ENCODE measurements around the gene CDIP1. TPM values are rescaled to one million over a fixed set of nuclear protein-coding genes. Genes with fewer than 3 reads are reported as not detected.

CDIP1 gene
- total RNA-seq, 1 experiment from 2014 or later, result 49.7 TPM

GRCh38 chr16:4511441-4512082 lies 27.0 kb downstream of the CDIP1 start:
- no peak overlapping the region for H2BK20ac ChIP-seq (ENCODE audit: low read depth, low read length, poor library complexity, severe bottlenecking)
- H3K4me2 ChIP-seq (ENCODE audit: insufficient read depth, insufficient read length, low read length), result no peak overlapping the region
- no peak overlapping the region for H2BK5ac ChIP-seq (ENCODE audit: insufficient read length, low read length)
- Mint-ChIP-seq H3K27ac (peak overlapping the region; percentile 46 to 78 (median 62); a peak in 3 of 7 replicates), H3K4me3 (peak overlapping the region in 1 of 2 experiments; percentile 67; a peak in 1 of 5 replicates), H3K4me1 (peaks cover 4 to 11% of the 10 kb centered on the region in 2 experiments; a peak in 3 of 4 replicates), H3K27me3 (ENCODE audit: low read depth) (no peaks in the 10 kb centered on the region; the same call in 1 of the 2 replicates), H3K9me3 (no peaks in the 10 kb centered on the region), H3K36me3 (ENCODE audit: insufficient read depth in 1 of 3, low read depth in 3 of 3) (peaks cover 16 to 50% (median 42%) of the 10 kb centered on the region in 3 experiments; a peak in 6 of 7 replicates)
- H3K23me2 ChIP-seq (ENCODE audit: insufficient read length, low read depth, low read length, poor library complexity, severe bottlenecking), result no peaks in the 10 kb centered on the region
- no peak overlapping the region for H3K56ac ChIP-seq (ENCODE audit: insufficient read length, low read depth, low read length)
- no peak overlapping the region for H3K18ac ChIP-seq (ENCODE audit: insufficient read length, low read depth, low read length)
- no peak overlapping the region for H2AK5ac ChIP-seq (ENCODE audit: insufficient read length, low read length)
- no peak overlapping the region for H2AFZ ChIP-seq (ENCODE audit: low read length)
- H4K5ac ChIP-seq (ENCODE audit: insufficient read length, low read depth, low read length), result no peak overlapping the region
- H3K9me3 ChIP-seq (ENCODE audit: control insufficient read depth, low read depth, low read length), result no peaks in the 10 kb centered on the region
- TF ChIP-seq CTCF (conservative IDR thresholded peaks at IDR 0.05), result peak; percentile 80
- no peak overlapping the region for H4K91ac ChIP-seq (ENCODE audit: insufficient read length, low read depth, low read length)
- H3T11ph ChIP-seq (ENCODE audit: low read length), result no peak overlapping the region
- no peak overlapping the region for H4K8ac ChIP-seq (replicated peaks; ENCODE audit: insufficient read length, low read depth, low read length)
- no peak overlapping the region for H3K27ac ChIP-seq (ENCODE audit: insufficient read length, low read depth, low read length)
- H3K23ac ChIP-seq (ENCODE audit: insufficient read length, low read depth, low read length), result no peak overlapping the region
- no peak overlapping the region for H2BK15ac ChIP-seq (ENCODE audit: low read depth, low read length)
- no peak overlapping the region for H3K4ac ChIP-seq (ENCODE audit: low read depth, low read length)
- no CpG with 5 or more reads among the region's 9 CpGs for WGBS (ENCODE audit: extremely low coverage, insufficient read length, low lambda C conversion rate)
- H4K20me1 ChIP-seq (ENCODE audit: control insufficient read depth, insufficient read depth, insufficient read length), result no peaks in the 10 kb centered on the region
- no peaks in the 10 kb centered on the region for H3K79me2 ChIP-seq (ENCODE audit: insufficient read depth, low read length)
- H3K9ac ChIP-seq (ENCODE audit: extremely low read depth, insufficient read length, low read length), result no peak overlapping the region
- DNase-seq, result peak; percentile 91
- H3K14ac ChIP-seq (ENCODE audit: insufficient read depth, low read length), result no peak overlapping the region
- no peaks in the 10 kb centered on the region for H3K4me1 ChIP-seq (ENCODE audit: insufficient read depth, low read length)
- H3K27me3 ChIP-seq (ENCODE audit: insufficient read depth, low read length), result no peaks in the 10 kb centered on the region
- no peak overlapping the region for H2BK120ac ChIP-seq (ENCODE audit: low read depth, low read length, poor library complexity, severe bottlenecking)
- H3K79me1 ChIP-seq (ENCODE audit: insufficient read depth, low read depth, low read length, poor library complexity, severe bottlenecking), result no peaks in the 10 kb centered on the region
- H2BK12ac ChIP-seq (ENCODE audit: insufficient read length, low read depth, low read length), result no peak overlapping the region
